Astrocyte of the cerebellum (primary cell): Measurements from ENCODE around the gene ROBO2.

Source experiments
- DNase-seq: peaks from one replicate; pipeline ENCODE4 v3.0.0-alpha.2; 2011; ENCODE audit warnings: low read depth
- H3K4me3 ChIP-seq: 2 replicates; pipeline ENCODE4 v1.5.1; 2011; ENCODE audit warnings: mild to moderate bottlenecking, low read depth, low read length, moderate library complexity
- in situ Hi-C: cut with HindIII; loops from 2 replicates; pipeline ENCODE4 v1.10.0; 2017; ENCODE audit warnings: low sequenced_read_pairs
- TF ChIP-seq, protein P1 (sequence below): IDR thresholded peaks from 2 replicates; pipeline ENCODE4 v1.5.1; 2012; ENCODE audit warnings: low read length, low read depth, moderate library complexity, mild to moderate bottlenecking; ENCODE audit errors: missing control alignments

Gene ROBO2

DNA sequence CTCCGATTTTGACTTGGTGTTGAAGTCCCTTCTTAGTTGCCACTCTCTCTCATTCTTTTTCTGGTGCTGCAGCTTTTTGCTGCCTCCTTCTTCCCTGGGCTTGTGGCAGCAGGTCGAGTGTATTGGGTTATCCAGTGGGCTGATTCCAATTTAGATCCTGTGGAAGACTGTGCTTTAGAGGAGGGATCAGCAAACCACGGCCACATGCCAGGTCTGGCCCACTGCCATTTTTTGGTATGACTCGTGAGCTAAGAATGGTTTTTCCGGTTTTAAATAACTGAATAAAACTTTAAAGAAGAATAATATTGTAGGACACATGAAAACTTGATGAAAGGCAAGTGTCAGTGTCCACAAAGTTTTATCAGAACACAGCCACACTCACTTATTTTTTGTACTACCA, 330.5 kb downstream of the ROBO2 start:
- TF ChIP-seq, protein P1, sequence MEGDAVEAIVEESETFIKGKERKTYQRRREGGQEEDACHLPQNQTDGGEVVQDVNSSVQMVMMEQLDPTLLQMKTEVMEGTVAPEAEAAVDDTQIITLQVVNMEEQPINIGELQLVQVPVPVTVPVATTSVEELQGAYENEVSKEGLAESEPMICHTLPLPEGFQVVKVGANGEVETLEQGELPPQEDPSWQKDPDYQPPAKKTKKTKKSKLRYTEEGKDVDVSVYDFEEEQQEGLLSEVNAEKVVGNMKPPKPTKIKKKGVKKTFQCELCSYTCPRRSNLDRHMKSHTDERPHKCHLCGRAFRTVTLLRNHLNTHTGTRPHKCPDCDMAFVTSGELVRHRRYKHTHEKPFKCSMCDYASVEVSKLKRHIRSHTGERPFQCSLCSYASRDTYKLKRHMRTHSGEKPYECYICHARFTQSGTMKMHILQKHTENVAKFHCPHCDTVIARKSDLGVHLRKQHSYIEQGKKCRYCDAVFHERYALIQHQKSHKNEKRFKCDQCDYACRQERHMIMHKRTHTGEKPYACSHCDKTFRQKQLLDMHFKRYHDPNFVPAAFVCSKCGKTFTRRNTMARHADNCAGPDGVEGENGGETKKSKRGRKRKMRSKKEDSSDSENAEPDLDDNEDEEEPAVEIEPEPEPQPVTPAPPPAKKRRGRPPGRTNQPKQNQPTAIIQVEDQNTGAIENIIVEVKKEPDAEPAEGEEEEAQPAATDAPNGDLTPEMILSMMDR: no peak
- H3K4me3 ChIP-seq: no peak overlapping the region
- in situ Hi-C loops: no loop called here
- peak; percentile 80 for DNase-seq

DNA sequence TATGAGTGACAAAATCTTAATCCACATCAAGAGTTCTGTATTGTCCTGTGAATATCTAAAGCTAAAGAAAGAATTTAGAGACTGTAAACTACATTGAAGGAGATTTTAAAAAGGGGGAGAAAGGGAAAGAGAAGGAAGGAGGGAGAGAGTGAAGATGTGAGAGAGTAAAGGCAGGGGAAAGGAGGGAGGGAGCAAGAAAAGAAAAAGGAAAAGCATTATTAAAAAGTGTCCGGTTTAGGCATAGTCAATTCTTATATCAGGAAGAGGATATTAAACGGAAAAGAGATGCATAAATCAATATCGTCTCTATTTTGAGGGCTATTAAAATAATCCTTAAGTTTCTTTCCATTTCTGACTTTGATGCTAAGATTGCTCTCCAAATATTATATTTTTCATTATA, 332.1 kb downstream of the ROBO2 start:
- TF ChIP-seq, protein P1: no peak
- in situ Hi-C loops: no loop called here

DNA sequence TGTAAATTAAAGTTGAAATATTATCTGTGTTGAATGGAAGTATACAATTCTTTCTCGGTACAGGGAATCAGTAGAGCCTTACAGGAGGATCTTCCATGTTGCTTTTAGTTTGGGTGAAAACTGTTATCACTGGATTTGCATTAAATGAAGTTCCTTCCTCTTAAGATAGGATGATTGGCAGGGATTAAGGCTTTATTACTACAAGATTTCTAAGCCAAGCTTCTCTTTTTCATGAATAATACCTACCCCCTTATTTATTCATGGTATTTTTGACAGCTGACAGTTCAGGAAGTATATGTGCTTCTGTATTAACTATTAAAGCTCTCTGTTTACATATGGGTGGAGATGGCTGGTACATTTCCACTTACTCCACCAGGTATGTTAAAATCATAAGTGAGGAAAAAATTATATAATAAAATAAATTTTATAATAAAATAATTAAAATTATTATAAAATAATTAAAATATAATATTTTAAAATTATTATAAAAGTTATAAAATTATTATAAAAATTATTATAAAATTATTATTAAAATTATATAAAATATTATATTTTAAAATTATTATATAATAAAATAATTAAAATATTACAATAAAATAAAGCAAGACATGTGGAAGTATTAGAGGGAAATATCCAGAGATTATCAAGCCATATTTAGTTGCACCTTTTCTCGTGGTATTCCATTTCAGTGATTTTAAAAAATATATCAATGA, 332.9 kb downstream of the ROBO2 start:
- no peak overlapping the region for H3K4me3 ChIP-seq
- no peak for DNase-seq
- TF ChIP-seq, protein P1: no peak
- in situ Hi-C loops: no loop called here

More for the DNA sequence above, 332.1 kb downstream of the ROBO2 start:
- H3K4me3 ChIP-seq: no peak overlapping the region
- no peak for DNase-seq

DNA sequence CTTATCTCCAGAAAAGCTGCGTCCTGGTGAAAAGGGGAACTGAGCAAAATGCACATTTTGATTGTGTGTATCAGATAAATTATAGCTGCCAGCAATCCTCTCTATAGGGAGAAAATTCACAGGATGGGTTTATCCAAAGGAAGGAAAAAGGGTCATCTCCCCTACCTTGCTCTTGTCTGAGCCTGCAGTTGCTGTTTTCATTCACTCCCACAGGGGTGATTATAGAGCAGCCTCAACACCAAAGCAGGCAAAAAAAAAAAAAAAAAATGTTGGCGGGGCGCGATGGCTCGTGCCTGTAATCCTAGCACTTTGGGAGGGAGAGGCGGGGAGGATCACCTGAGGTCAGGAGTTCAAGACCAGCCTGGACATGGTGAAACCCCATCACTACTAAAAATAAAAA, 333.7 kb downstream of the ROBO2 start:
- TF ChIP-seq, protein P1: no peak
- in situ Hi-C loops: no loop called here
- no peak overlapping the region for H3K4me3 ChIP-seq
- DNase-seq: no peak

DNA sequence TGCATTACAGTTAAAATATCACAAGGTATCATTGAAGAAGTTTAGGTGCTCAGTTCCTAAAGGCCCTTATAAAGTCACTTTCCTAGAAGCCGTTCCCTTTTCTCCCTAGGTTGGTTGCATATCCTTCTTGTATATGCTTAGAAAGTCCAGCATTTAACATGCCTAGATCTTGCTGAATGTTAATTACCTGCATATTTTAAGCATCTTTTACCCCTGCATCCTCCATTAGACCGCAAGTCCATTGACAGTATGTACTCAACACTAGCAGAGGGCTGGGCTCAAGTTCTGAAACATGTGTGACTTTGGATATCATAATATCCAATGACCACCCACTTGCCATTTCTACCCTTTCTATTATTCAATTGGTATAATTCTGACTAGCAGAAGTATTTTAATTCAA, 336.6 kb downstream of the ROBO2 start:
- no peak overlapping the region for H3K4me3 ChIP-seq
- no peak for DNase-seq
- in situ Hi-C loops: no loop called here
- TF ChIP-seq, protein P1: no peak

DNA sequence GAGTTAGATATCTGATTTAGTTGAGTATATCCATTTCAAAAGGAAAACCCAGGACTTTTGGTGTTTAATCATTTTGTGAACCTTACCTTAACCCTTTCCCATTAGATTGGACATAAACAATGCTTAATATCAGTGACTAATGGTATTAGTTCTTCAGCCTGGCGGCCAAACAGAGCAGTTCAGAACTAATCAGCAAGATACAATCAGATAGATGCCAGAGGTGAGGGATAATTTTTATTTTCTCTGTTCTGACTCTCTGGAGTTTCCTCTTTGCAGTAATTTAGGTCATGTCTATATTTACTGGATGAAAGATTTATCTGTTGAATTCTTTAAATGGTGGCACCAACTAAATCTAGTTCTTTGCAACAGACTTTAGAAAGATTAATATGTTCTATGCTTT, 337.8 kb downstream of the ROBO2 start:
- in situ Hi-C loops: no loop called here
- TF ChIP-seq, protein P1: no peak
- H3K4me3 ChIP-seq: no peak overlapping the region

More for the DNA sequence above, 337.8 kb downstream of the ROBO2 start:
- DNase-seq: no peak
